Colonic mucosa (tissue), 4 donors: Measurements from ENCODE around the gene GSTM5. TPM values are rescaled to one million over a fixed set of nuclear protein-coding genes. Genes with fewer than 3 reads are reported as not detected.

Source experiments
- DNase-seq: peaks from one replicate; pipeline ENCODE4 v3.0.0-alpha.2; 2020
- H3K27ac ChIP-seq: fragments of 200-600 bp; one replicate; pipeline ENCODE4 v1.8.0; 2021
- H3K27me3 ChIP-seq: fragments of 200-600 bp; one replicate; pipeline ENCODE4 v1.8.0; 2021
- H3K36me3 ChIP-seq: fragments of 200-600 bp; one replicate; pipeline ENCODE4 v1.8.0; 2021
- H3K4me1 ChIP-seq: fragments of 200-600 bp; one replicate; pipeline ENCODE4 v1.8.0; 2021; ENCODE audit warnings: mild to moderate bottlenecking
- H3K4me3 ChIP-seq: fragments of 200-600 bp; one replicate; pipeline ENCODE4 v1.8.0; 2021
- H3K9ac ChIP-seq, 2 donors: one replicate each; pipeline ENCODE4 v1.7.0; 2013; ENCODE audit warnings: control low read depth in 2 of 2, low read depth in 2 of 2, low read length in 2 of 2
- H3K9me3 ChIP-seq: fragments of 200-600 bp; one replicate; pipeline ENCODE4 v1.8.0; 2021
- intact Hi-C: fragments of 100-400 bp; cut with DNase I; formaldehyde crosslinking; loops from one replicate; pipeline ENCODE4 v1.14.1; 2022
- total RNA-seq, 2 donors: library from RNA; stranded (reverse); fragmentation: NEBNext Ultra II Directional in 1 of 2; extraction: Animal tissue kit (Norgen Biotek cat#: 25700) in 1 of 2; gene quantifications; one replicate each; pipeline ENCODE4 v1.2.1, GENCODE V29; 2021
- TF ChIP-seq, protein P1 (sequence below): fragments of 200-600 bp; IDR thresholded peaks from one replicate; pipeline ENCODE4 v1.8.0; 2022; ENCODE audit warnings: antibody characterized with exemption, mild to moderate bottlenecking
- donor health status: healthy.
- donor health status: DM: no; HTN: no; CAD: no.
- donor health status: DM: no; HTN: no; CAD: no.

GSTM5 gene
- total RNA-seq, 2 donors from 2014 or later, result 2.0 to 3.0 TPM

DNA sequence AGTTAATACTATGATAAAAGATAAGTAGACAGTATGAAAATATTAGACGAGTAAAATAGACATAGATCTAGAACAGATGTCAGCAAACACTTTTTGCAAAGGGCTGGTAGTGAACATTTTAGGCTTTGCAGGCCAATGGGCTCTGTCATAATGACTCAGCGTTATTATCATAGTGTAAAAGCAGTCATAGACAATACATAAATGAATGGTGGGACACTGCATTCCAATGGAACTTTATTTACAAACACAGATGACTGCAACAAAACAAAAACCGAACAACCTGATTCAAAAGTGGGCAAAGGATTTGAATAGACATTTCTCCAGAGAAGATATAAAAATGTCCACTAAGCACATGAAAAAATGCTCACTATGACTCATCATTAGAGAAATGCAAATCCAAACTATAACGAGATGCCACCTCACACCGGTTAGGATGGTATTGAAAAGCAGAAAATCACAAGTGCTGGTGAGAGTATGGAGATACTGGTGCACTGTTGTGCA lies 7.3 kb downstream of the GSTM5 start:
- H3K9ac ChIP-seq, result no peak overlapping the region
- TF ChIP-seq, protein P1, sequence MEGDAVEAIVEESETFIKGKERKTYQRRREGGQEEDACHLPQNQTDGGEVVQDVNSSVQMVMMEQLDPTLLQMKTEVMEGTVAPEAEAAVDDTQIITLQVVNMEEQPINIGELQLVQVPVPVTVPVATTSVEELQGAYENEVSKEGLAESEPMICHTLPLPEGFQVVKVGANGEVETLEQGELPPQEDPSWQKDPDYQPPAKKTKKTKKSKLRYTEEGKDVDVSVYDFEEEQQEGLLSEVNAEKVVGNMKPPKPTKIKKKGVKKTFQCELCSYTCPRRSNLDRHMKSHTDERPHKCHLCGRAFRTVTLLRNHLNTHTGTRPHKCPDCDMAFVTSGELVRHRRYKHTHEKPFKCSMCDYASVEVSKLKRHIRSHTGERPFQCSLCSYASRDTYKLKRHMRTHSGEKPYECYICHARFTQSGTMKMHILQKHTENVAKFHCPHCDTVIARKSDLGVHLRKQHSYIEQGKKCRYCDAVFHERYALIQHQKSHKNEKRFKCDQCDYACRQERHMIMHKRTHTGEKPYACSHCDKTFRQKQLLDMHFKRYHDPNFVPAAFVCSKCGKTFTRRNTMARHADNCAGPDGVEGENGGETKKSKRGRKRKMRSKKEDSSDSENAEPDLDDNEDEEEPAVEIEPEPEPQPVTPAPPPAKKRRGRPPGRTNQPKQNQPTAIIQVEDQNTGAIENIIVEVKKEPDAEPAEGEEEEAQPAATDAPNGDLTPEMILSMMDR, result no peak
- no peak for DNase-seq
- no peaks in the 10 kb centered on the region for H3K36me3 ChIP-seq
- no peaks in the 10 kb centered on the region for H3K4me1 ChIP-seq
- no peaks in the 10 kb centered on the region for H3K27me3 ChIP-seq
- no peaks in the 10 kb centered on the region for H3K9me3 ChIP-seq
- H3K4me3 ChIP-seq, result no peak overlapping the region
- no peak overlapping the region for H3K27ac ChIP-seq
- intact Hi-C loops, result loop anchor here (2.0 to 5.0 kb wide), 2 partner anchors 53 to 263 kb away; partner anchors contain the start of gene AHCYL1

DNA sequence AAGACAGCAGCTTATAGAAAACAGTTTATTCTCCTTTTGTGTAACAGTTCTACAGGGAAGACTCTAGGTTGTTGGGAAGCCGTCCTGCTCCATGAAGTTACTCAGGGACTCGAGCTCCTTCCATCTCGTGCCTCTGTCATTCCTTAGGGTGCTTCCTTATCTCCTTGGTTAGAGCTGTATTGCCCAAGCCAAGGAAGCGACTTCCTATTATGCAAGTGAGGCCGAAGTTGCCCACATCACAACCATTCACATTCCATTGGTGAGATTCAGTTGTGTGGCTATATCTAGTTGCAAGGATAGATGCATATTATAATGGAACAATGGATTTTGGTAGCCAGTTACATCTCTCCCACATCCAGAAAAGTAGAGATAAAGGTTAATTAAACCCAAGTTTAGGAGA lies 9.0 kb downstream of the GSTM5 start:
- H3K4me1 ChIP-seq, result no peaks in the 10 kb centered on the region
- intact Hi-C loops, result no loop called here
- H3K27ac ChIP-seq, result no peak overlapping the region
- H3K9me3 ChIP-seq, result no peaks in the 10 kb centered on the region
- TF ChIP-seq, protein P1, result no peak
- H3K9ac ChIP-seq, result no peak overlapping the region
- H3K36me3 ChIP-seq, result no peaks in the 10 kb centered on the region
- H3K4me3 ChIP-seq, result no peak overlapping the region
- no peaks in the 10 kb centered on the region for H3K27me3 ChIP-seq
- DNase-seq, result no peak

DNA sequence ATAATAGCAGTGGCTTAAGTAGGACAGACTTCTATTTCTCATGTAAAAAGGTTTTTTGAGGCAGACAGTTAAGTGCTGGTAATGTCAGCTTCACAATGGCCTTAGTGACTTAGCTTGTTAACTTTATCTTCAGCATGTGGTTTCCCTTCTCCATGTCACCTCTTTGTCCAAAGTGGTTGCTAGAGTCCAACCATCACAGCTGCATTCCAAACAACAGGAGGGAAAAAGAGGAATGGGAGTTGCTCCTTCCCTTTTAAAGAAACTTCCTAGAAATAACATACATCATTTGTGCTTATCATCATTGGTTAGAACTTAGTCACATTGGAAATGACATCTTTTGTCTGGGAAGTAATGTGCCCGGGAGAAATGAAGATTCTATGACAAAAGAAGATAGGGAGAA lies 9.9 kb downstream of the GSTM5 start:
- Histone ChIP-seq H3K4me3 (no peak overlapping the region), H3K9me3 (no peaks in the 10 kb centered on the region), H3K27me3 (no peaks in the 10 kb centered on the region), H3K9ac (no peak overlapping the region), H3K27ac (no peak overlapping the region), H3K36me3 (no peaks in the 10 kb centered on the region), H3K4me1 (no peaks in the 10 kb centered on the region)
- TF ChIP-seq, protein P1, result no peak
- no peak for DNase-seq
- intact Hi-C loops, result no loop called here

DNA sequence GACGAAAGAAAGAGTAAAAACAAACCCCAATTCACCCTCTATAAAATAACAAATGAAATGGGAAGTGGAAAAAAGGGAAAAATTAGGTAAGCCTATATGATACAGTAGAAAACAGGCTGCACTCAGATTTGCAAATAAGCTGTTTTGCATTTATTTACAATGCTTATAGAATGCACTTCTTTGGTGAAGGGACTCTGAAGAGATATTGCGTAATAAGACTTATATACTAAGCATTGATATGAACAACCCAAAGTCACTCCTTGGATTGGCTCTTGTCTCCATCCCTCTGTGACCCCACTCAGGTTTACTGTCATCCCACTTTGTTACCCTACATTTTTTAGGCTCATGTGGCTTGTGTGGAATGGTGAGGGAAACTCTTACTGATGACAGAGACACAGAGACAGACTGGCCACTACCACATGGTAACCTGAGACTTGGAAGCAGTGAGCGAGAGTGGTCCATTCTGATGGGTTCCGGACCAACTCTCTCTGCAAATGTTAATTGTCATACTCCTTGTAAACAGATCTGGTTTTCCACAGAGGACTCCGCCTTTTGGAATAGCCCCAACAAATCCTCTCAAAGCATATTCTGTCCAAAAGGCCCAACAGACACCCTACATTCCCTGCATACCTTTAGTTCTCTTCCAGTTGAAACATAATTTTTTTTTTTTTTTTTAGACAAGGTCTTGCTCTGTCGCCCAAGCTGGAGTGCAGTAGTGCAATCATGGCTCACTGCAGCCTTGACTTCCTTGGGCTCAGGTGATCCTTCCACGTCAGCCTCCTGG lies 11.0 kb downstream of the GSTM5 start:
- intact Hi-C loops, result no loop called here
- H3K9ac ChIP-seq, result no peak overlapping the region
- H3K9me3 ChIP-seq, result no peaks in the 10 kb centered on the region
- DNase-seq, result no peak
- no peaks in the 10 kb centered on the region for H3K36me3 ChIP-seq
- H3K4me1 ChIP-seq, result no peaks in the 10 kb centered on the region
- H3K27ac ChIP-seq, result no peak overlapping the region
- no peaks in the 10 kb centered on the region for H3K27me3 ChIP-seq
- TF ChIP-seq, protein P1, result no peak
- H3K4me3 ChIP-seq, result no peak overlapping the region

DNA sequence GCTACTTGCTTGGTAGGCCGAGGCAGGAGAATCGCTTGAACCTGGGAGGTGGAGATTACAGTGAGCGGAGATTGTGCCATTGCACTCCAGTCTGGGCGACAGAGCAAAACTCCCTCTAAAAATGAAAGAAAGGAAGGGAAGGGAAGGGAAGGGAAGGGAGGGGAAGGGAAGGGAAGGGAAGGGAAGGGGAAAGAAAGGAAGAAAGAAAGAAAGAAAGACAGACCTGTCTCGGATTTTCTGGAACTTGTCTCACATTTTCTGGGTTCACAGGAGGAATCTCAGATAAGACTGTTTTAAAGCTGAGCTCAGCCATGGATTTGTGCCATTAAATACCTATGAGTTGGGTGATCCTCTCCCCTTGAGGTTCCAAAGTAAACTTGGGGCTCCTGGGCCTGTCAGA lies 12.9 kb downstream of the GSTM5 start:
- no peaks in the 10 kb centered on the region for H3K9me3 ChIP-seq
- H3K27me3 ChIP-seq, result no peaks in the 10 kb centered on the region
- no peak overlapping the region for H3K9ac ChIP-seq
- H3K27ac ChIP-seq, result no peak overlapping the region
- no peaks in the 10 kb centered on the region for H3K4me1 ChIP-seq
- intact Hi-C loops, result no loop called here
- TF ChIP-seq, protein P1, result no peak
- no peak overlapping the region for H3K4me3 ChIP-seq
- H3K36me3 ChIP-seq, result no peaks in the 10 kb centered on the region
- DNase-seq, result no peak
